ENCODE results near the gene FAM168A.

FAM168A gene

DNA sequence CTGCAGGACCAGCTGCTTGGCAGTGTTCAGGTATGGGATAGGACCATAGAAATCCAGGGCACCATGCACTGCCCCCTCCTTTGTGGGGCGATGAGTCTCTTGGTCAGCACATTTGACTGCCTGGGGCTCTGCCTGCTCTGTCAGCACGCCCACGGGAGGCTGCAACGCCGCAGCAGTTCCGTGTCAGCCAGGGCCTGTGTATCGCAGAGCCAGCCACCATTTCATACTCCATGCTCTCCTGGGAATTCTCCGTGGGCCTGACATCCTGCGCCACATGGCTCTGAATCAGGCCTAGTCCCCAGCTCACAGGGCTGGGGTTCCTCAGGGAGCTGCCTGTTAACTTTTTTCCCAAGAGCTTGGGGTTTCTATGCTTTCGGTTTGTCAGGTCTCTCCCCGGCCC, 238.6 kb downstream of the FAM168A start:
- Histone ChIP-seq H3K27ac (no peak overlapping the region), H3K4me3 (ENCODE audit: low read depth, low read length) (no peak overlapping the region), H3K27me3 (ENCODE audit: insufficient read depth, low read depth, severe bottlenecking) (no peaks in the 10 kb centered on the region), H3K36me3 (peaks cover 11% of the 10 kb centered on the region; the same call in 1 of the 2 replicates), H3K9me3 (ENCODE audit: severe bottlenecking) (no peaks in the 10 kb centered on the region)
- TF ChIP-seq, protein P1, sequence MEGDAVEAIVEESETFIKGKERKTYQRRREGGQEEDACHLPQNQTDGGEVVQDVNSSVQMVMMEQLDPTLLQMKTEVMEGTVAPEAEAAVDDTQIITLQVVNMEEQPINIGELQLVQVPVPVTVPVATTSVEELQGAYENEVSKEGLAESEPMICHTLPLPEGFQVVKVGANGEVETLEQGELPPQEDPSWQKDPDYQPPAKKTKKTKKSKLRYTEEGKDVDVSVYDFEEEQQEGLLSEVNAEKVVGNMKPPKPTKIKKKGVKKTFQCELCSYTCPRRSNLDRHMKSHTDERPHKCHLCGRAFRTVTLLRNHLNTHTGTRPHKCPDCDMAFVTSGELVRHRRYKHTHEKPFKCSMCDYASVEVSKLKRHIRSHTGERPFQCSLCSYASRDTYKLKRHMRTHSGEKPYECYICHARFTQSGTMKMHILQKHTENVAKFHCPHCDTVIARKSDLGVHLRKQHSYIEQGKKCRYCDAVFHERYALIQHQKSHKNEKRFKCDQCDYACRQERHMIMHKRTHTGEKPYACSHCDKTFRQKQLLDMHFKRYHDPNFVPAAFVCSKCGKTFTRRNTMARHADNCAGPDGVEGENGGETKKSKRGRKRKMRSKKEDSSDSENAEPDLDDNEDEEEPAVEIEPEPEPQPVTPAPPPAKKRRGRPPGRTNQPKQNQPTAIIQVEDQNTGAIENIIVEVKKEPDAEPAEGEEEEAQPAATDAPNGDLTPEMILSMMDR (IDR thresholded peaks at IDR 0.05; ENCODE audit: low read depth, low read length), result no peak
- no peak for DNase-seq

DNA sequence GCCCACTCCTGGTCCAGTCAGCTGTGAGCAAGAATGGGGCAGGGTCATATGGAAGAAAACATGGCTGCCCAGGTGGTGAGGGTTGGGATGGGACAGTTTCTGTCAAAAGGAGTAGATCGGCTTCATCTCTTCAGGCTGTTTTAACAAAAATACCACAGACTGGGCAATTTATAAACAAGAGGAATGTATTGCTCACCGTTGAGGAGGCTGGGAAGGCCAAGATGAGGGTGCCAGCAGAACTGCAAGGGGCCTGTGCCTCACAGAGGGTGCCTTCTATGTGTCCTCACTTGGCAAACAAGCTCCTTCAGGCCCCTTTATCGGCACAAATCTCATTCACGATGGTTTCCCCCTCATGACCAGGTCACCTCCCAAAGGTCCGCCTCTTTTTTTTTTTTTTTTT, 239.8 kb downstream of the FAM168A start:
- H3K27ac ChIP-seq, result no peak overlapping the region
- no peak overlapping the region for H3K4me3 ChIP-seq (ENCODE audit: low read depth, low read length)
- H3K27me3 ChIP-seq (ENCODE audit: insufficient read depth, low read depth, severe bottlenecking), result no peaks in the 10 kb centered on the region
- TF ChIP-seq, protein P1 (IDR thresholded peaks at IDR 0.05; ENCODE audit: low read depth, low read length), result no peak
- no peak for DNase-seq
- peaks cover 11% of the 10 kb centered on the region; the same call in 1 of the 2 replicates for H3K36me3 ChIP-seq
- H3K9me3 ChIP-seq (ENCODE audit: severe bottlenecking), result no peaks in the 10 kb centered on the region

DNA sequence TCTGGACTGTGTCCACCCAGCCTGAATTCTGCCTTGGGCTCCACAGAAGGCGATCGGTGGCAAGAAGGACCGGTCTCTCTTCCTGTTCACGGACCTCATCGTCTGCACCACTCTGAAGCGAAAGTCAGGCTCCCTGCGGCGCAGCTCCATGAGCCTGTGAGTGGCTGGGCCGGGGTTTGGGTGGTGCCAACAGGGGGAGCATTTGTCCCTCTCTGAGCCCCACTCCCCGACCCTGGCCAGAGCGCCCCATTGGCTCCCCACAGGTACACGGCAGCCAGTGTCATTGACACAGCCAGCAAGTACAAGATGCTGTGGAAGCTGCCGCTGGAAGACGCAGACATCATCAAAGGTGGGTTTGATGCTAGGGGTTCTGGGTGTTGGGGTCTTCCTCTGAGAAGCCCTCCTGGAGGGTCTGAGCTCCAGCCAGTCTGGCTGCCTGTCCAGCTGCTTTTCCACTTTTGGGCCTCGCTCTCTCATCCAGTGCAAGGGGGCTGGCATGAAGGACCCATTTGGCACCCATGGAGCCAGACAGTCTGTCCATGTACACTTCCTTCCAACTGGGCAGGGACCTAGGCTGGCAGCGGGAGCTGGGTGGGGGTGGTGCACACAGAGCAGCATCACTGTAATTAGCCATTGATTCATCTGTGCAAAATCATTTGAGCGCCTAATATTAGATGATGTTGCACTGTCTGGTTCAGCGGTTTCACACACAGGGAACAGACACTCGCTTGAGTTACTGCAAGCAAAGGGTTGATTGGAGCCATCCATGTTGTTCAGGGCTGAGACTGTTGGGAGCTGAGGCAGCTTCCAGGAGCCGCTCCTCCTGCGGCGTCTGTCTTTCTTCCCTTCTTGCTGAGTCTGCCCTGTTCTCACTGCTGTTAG, 240.7 kb downstream of the FAM168A start:
- Histone ChIP-seq H3K36me3 (peaks cover 4% of the 10 kb centered on the region; the same call in 1 of the 2 replicates), H3K4me3 (ENCODE audit: low read depth, low read length) (no peak overlapping the region), H3K27me3 (ENCODE audit: insufficient read depth, low read depth, severe bottlenecking) (no peaks in the 10 kb centered on the region), H3K9me3 (ENCODE audit: severe bottlenecking) (no peaks in the 10 kb centered on the region), H3K27ac (no peak overlapping the region)
- TF ChIP-seq, protein P1 (IDR thresholded peaks at IDR 0.05; ENCODE audit: low read depth, low read length), result no peak
- no peak for DNase-seq

DNA sequence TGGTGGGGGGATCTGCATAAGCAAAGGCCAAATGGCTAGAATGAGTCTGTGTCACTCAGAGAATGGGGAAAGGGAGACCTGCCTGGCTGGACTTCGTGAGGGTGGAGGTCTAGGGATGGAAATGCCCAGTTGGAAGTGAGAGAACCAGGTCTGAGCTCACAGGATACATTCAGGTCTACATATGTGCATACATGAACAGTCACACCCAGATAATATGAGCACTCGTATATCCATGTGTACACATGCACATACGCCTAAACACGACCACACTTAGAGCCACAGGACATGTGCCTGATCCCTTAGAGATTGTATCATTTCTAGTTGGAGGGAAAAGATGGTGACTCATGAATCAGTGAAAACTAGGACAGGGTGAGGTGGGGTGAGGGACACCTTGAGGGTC, 242.8 kb downstream of the FAM168A start:
- H3K36me3 ChIP-seq, result peaks cover 1% of the 10 kb centered on the region; the same call in 1 of the 2 replicates
- H3K27ac ChIP-seq, result no peak overlapping the region
- no peak for DNase-seq
- no peaks in the 10 kb centered on the region for H3K27me3 ChIP-seq (ENCODE audit: insufficient read depth, low read depth, severe bottlenecking)
- TF ChIP-seq, protein P1 (IDR thresholded peaks at IDR 0.05; ENCODE audit: low read depth, low read length), result no peak
- no peaks in the 10 kb centered on the region for H3K9me3 ChIP-seq (ENCODE audit: severe bottlenecking)
- no peak overlapping the region for H3K4me3 ChIP-seq (ENCODE audit: low read depth, low read length)

DNA sequence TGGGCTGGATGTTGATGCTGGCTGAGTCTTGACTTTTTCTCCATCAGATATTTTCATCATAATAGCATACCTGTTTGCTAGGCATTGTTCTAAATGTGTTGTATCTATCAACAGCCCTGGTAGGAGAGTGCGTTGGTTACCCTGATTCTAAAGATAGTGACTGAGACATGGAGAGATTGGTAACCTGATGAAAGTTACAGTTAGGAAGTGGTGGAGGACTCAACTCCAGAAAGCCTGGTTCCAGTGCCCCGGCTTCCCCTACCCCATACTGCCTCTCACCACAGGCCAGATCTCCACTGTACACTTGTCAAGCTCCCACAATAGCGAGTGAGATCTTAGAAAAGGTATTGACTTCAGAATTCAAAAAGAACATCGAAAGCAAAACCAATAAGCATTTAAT, 244.5 kb downstream of the FAM168A start:
- Histone ChIP-seq H3K36me3 (no peaks in the 10 kb centered on the region), H3K4me3 (ENCODE audit: low read depth, low read length) (no peak overlapping the region), H3K27ac (no peak overlapping the region), H3K9me3 (ENCODE audit: severe bottlenecking) (no peaks in the 10 kb centered on the region), H3K27me3 (ENCODE audit: insufficient read depth, low read depth, severe bottlenecking) (no peaks in the 10 kb centered on the region)
- TF ChIP-seq, protein P1 (IDR thresholded peaks at IDR 0.05; ENCODE audit: low read depth, low read length), result no peak
- DNase-seq, result no peak
